Esophagus muscularis mucosa (tissue), 4 donors: ENCODE results near the gene ZNF423. TPM values are rescaled to one million over a fixed set of nuclear protein-coding genes. Genes with fewer than 3 reads are reported as not detected.

Experiments
- DNase-seq: peaks from one replicate; pipeline ENCODE4 v3.0.0-alpha.2; 2017; ENCODE audit errors: extremely low spot score
- H3K27ac ChIP-seq, 4 donors: fragments of 200-600 bp; sonication (generic); replicated peaks in 1 of 4; 1 replicate in 3 of 4; 2 replicates in 1 of 4; pipeline ENCODE4 v1.5.1; 2016 to 2019; ENCODE audit warnings: mild to moderate bottlenecking in 1 of 4
- H3K27me3 ChIP-seq, 4 donors: fragments of 200-600 bp; sonication (generic); one replicate each; pipeline versions ENCODE4 v1.5.1 to v1.6.0; 2016 to 2019
- H3K36me3 ChIP-seq, 4 donors: fragments of 200-600 bp; sonication (generic); one replicate each; pipeline ENCODE4 v1.5.1; 2016 to 2019
- H3K4me1 ChIP-seq, 4 donors: fragments of 200-600 bp; sonication (generic); one replicate each; pipeline ENCODE4 v1.5.1; 2016 to 2019
- H3K4me3 ChIP-seq, 4 donors: fragments of 200-600 bp; sonication (generic); 1 replicate in 2 of 4; 2 replicates in 2 of 4; pipeline ENCODE4 v1.5.1; 2016 to 2019; ENCODE audit warnings: mild to moderate bottlenecking in 4 of 4, moderate library complexity in 1 of 4
- H3K9me3 ChIP-seq, 4 donors: fragments of 200-600 bp; sonication (generic); 1 replicate in 3 of 4; 2 replicates in 1 of 4; pipeline ENCODE4 v1.5.1; 2016 to 2019
- EP300 ChIP-seq: sonication (generic); formaldehyde crosslinking; IDR thresholded peaks from one replicate; pipeline ENCODE4 v1.6.1; 2017; ENCODE audit warnings: antibody characterized with exemption
- POLR2A ChIP-seq: fragments of 450-650 bp; IDR thresholded peaks from one replicate; pipeline ENCODE4 v1.6.1; 2017; ENCODE audit warnings: antibody characterized with exemption, moderate library complexity, mild to moderate bottlenecking, low read depth
- POLR2AphosphoS5 ChIP-seq, 2 donors: sonication (generic); formaldehyde crosslinking; IDR thresholded peaks; one replicate each; pipeline ENCODE4 v1.6.1; 2017; ENCODE audit warnings: antibody characterized with exemption in 2 of 2
- WGBS: methylation state at CpG from one replicate; pipeline ENCODE4 v1.1.5; 2018; 5-methylcytosine and 5-hydroxymethylcytosine counted together
- intact Hi-C: fragments of 100-400 bp; cut with DNase I; formaldehyde crosslinking; loops from one replicate; pipeline ENCODE4 v1.15.1; 2023
- total RNA-seq, 4 donors: library from RNA; depleted of rRNA; stranded (reverse); fragments of >200 nt; gene quantifications; one replicate each; pipeline versions ENCODE4 v1.1.0 to v1.2.1, GENCODE V29; 2016
- TF ChIP-seq, protein P1 (sequence below), 3 experiments: fragments of 200-600 bp in 2 of 3; fragments of 450-650 bp in 1 of 3; sonication (generic) in 2 of 3; IDR thresholded peaks; one replicate each; pipeline ENCODE4 v1.5.1; 2017 to 2019; ENCODE audit warnings: antibody characterized with exemption in 3 of 3, mild to moderate bottlenecking in 2 of 3, moderate library complexity in 1 of 3

ZNF423 gene
- total RNA-seq, 4 donors from 2014 or later, result 8.7 to 22.5 (median 10.3) TPM

DNA sequence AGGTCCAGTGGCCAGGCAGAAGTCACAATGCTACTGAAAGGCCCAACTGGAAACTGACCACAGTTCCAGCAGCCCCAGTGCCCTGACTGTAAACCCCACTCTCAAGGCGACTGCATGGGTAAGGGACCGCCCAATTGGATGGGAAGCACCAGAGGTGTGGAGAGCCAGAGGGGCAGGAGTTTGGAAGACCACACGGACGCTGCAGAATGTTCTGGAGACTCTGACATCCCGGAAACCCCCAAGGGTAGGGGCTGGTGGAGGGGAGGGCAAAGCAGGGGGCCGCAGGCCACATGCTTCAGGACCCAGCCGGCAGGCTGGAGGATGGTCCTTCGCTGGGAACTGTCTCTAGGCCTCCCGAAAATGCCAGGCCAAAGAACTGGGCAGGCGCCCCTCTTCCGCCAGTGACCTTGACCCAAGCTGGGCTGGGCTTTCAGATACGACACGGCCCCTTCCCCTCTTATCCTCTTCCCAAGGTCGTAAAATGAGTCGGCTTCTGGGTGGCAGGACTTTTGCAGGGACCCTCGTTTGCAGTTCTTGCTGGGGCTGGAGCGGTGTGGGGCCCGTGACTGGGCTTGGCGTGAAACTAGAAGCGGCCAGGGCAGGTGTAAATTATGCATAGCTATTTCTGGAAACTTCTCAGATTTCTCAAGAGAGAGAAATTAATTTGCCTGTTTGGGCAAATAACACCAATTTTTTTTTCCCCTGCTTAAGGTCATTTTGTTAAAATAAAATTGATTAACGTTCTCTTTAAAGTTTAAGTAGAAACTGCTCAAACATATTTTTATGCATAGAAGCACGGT, 372.1 kb downstream of the ZNF423 start:
- TF ChIP-seq, protein P1, sequence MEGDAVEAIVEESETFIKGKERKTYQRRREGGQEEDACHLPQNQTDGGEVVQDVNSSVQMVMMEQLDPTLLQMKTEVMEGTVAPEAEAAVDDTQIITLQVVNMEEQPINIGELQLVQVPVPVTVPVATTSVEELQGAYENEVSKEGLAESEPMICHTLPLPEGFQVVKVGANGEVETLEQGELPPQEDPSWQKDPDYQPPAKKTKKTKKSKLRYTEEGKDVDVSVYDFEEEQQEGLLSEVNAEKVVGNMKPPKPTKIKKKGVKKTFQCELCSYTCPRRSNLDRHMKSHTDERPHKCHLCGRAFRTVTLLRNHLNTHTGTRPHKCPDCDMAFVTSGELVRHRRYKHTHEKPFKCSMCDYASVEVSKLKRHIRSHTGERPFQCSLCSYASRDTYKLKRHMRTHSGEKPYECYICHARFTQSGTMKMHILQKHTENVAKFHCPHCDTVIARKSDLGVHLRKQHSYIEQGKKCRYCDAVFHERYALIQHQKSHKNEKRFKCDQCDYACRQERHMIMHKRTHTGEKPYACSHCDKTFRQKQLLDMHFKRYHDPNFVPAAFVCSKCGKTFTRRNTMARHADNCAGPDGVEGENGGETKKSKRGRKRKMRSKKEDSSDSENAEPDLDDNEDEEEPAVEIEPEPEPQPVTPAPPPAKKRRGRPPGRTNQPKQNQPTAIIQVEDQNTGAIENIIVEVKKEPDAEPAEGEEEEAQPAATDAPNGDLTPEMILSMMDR (IDR thresholded peaks at IDR 0.05), result no peak
- TF ChIP-seq POLR2A (no peak), EP300 (no peak), POLR2AphosphoS5 (IDR thresholded peaks at IDR 0.05) (no peak)
- intact Hi-C loops, result no loop called here
- Histone ChIP-seq H3K36me3 (no peaks in the 10 kb centered on the region), H3K4me1 (peaks cover 11 to 16% (median 13%) of the 10 kb centered on the region in 4 donors), H3K27ac (peak overlapping the region in 3 of 4 donors; percentile 64 to 78 (median 67)), H3K9me3 (no peaks in the 10 kb centered on the region), H3K4me3 (peak overlapping the region; percentile 35 to 52 (median 44)), H3K27me3 (no peaks in the 10 kb centered on the region)
- WGBS, result 13% methylated on average over 7 of the region's 22 CpGs
- no peak for DNase-seq

DNA sequence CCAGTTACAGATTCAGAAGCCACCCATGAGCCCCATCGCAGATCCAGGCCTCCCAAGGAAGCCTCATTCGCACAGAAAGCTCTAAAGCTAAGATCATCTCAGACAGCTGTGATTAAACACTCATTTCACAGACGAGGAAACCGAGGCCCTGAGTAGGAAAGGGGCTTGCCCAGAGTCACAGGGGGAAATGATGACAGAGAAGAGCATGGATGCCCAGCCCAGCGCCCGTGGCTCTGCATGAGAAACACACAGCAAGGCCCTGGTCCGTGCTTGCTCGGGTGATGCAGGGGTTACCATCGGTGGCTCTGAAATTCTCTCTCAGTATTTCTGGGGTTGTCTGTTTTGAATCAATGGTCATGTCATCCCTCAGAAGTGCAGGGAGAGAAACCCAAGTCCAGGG, 372.7 kb downstream of the ZNF423 start:
- Histone ChIP-seq H3K4me3 (no peak overlapping the region), H3K4me1 (peaks cover 11 to 16% (median 13%) of the 10 kb centered on the region in 4 donors), H3K36me3 (no peaks in the 10 kb centered on the region), H3K9me3 (no peaks in the 10 kb centered on the region), H3K27me3 (no peaks in the 10 kb centered on the region), H3K27ac (no peak overlapping the region)
- 92% methylated on average over 9 of the region's 9 CpGs for WGBS
- intact Hi-C loops, result no loop called here
- DNase-seq, result no peak
- TF ChIP-seq, protein P1 (IDR thresholded peaks at IDR 0.05), result no peak
- TF ChIP-seq EP300 (no peak), POLR2A (no peak)

DNA sequence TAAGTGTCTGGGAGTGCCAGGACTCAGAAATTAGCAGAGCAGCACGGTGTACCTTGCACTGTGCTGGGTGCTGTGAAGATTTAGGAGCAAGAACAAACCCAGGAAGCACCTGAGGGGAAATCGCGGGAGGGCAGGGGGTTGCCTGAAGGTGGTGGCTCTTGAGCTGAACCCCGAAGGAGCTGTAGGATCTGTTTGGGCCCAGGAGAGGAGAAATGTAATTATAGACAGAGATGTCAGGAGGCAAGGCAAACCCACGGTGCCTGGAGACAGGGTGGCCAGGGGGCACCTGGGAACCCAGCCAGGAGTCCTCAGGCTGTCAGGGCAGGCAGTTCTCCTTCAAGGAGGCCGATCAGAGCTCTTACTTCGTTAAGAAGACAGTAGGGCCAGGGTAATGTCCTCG, 373.2 kb downstream of the ZNF423 start:
- intact Hi-C loops, result no loop called here
- Histone ChIP-seq H3K9me3 (no peaks in the 10 kb centered on the region), H3K4me3 (no peak overlapping the region), H3K27ac (no peak overlapping the region), H3K36me3 (no peaks in the 10 kb centered on the region), H3K27me3 (no peaks in the 10 kb centered on the region), H3K4me1 (peaks cover 11 to 16% (median 13%) of the 10 kb centered on the region in 4 donors)
- WGBS, result 81% methylated on average over 8 of the region's 8 CpGs
- no peak for DNase-seq
- TF ChIP-seq EP300, result no peak
- no peak for TF ChIP-seq POLR2A
- TF ChIP-seq POLR2AphosphoS5 (IDR thresholded peaks at IDR 0.05), result no peak
- TF ChIP-seq, protein P1 (IDR thresholded peaks at IDR 0.05), result no peak

DNA sequence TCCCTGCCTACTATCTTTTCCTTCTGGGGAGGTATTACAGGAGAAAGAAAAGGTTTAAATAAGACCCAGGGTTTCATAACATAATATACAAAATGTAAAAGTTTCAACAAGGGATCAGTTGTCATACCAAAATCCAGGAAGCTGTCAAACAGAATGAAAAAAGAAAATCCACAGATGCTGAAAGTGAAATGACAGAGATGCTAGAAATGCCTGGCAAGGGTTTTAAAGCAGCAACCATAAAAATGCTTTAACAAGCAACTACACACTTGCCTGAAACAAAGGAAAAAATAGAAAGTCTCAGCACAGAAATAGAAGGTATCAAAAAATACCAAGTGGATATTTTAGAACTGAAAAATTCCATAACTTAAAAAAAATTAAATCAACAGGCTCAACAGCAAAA, 377.3 kb downstream of the ZNF423 start:
- DNase-seq, result no peak
- Histone ChIP-seq H3K27me3 (no peaks in the 10 kb centered on the region), H3K4me1 (peaks cover under 1 to 2% (median 2%) of the 10 kb centered on the region in 4 donors), H3K27ac (no peak overlapping the region), H3K4me3 (no peak overlapping the region), H3K9me3 (no peaks in the 10 kb centered on the region), H3K36me3 (no peaks in the 10 kb centered on the region)
- TF ChIP-seq POLR2AphosphoS5 (IDR thresholded peaks at IDR 0.05), result no peak
- TF ChIP-seq, protein P1 (IDR thresholded peaks at IDR 0.05), result no peak
- intact Hi-C loops, result no loop called here

DNA sequence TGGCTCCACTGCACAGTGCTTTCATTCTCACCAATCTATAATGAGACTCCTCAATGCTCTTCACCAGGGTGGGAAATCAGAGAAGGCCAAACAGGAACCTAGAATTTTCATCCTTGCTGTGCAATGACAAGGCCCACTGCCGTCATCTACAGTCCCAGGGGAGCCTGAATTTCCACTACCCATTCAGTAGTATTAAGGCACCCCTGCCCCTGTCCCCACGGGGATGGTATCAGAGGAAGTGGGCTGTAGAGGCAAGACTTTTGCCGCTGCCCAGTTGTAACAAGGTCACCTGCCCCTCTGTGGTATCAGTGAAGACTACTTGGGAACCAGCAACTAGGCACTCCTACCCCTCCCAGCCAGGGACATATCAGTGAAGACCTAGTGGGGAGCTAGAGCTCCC, 377.8 kb downstream of the ZNF423 start:
- TF ChIP-seq, protein P1 (IDR thresholded peaks at IDR 0.05), result no peak
- TF ChIP-seq POLR2A (no peak), EP300 (no peak)
- no peak overlapping the region for H3K4me3 ChIP-seq
- H3K27ac ChIP-seq, result no peak overlapping the region
- DNase-seq, result no peak
- 86% methylated on average over 3 of the region's 3 CpGs for WGBS
- no peaks in the 10 kb centered on the region for H3K4me1 ChIP-seq
- intact Hi-C loops, result no loop called here
- H3K9me3 ChIP-seq, result no peaks in the 10 kb centered on the region
- H3K36me3 ChIP-seq, result no peaks in the 10 kb centered on the region
- no peaks in the 10 kb centered on the region for H3K27me3 ChIP-seq
